Panc1 (cell line): ENCODE measurements around the gene ZNF407. TPM values are rescaled to one million over a fixed set of nuclear protein-coding genes. Genes with fewer than 3 reads are reported as not detected.
A peak's percentile ranks its signal among the peaks of the same experiment; 100 is the strongest.

Experiments used
- ATAC-seq: fragments of 200-7000 bp; cut with Tn5 transposase; 2 replicates; pipeline ENCODE4 v1.9.1; 2020; ENCODE audit warnings: mild to moderate bottlenecking, moderate library complexity
- BruUV-seq: library from RNA; stranded (reverse); fragments of 400-500 nt; replicated peaks from 2 replicates; lab custom pipeline; 2021; lab: Mats Ljungman, UMichigan
- CTCF ChIA-PET: fragments of 300-600 bp; sonication (Branson Sonifier 250); formaldehyde crosslinking; loops from one replicate; lab custom pipeline; 2022; ENCODE audit warnings: antibody characterized with exemption; lab: Charles Lee
- POLR2A ChIA-PET: fragments of 300-600 bp; sonication (Branson Sonifier 250); formaldehyde crosslinking; loops from one replicate; lab custom pipeline; 2022; ENCODE audit warnings: antibody characterized with exemption; lab: Charles Lee
- DNase-seq: peaks from one replicate; pipeline ENCODE4 v3.0.0-alpha.2; 2010; ENCODE audit warnings: low read depth, low spot score
- H3K27ac ChIP-seq: 2 replicates; pipeline ENCODE4 v1.5.1; 2011; ENCODE audit warnings: mild to moderate bottlenecking, low read length, inconsistent platforms
- H3K27me3 ChIP-seq: fragments of 200-500 bp; sonication (Bioruptor generic); 2 replicates; pipeline ENCODE4 v1.6.0; 2014; ENCODE audit warnings: low read length, inconsistent platforms; ENCODE audit not compliant: control insufficient read depth, insufficient read depth
- H3K36me3 ChIP-seq: fragments of 200-500 bp; sonication (Bioruptor generic); 2 replicates; pipeline ENCODE4 v1.5.1; 2014; ENCODE audit warnings: inconsistent platforms, mild to moderate bottlenecking, low read length, moderate library complexity; ENCODE audit not compliant: control insufficient read depth, insufficient read depth
- H3K4me1 ChIP-seq: 2 replicates; pipeline ENCODE4 v1.5.1; 2011; ENCODE audit warnings: inconsistent platforms, mild to moderate bottlenecking, low read length, moderate library complexity; ENCODE audit not compliant: control insufficient read depth, insufficient read depth
- H3K4me3 ChIP-seq, 2 experiments: 2 replicates each; pipeline ENCODE4 v1.5.1; 2011 to 2012; ENCODE audit warnings: low read depth in 2 of 2, low read length in 2 of 2, mild to moderate bottlenecking in 2 of 2, inconsistent platforms in 1 of 2, moderate library complexity in 1 of 2
- H3K9me3 ChIP-seq: fragments of 200-500 bp; sonication (Bioruptor generic); 2 replicates; pipeline ENCODE4 v1.5.1; 2014; ENCODE audit warnings: low read depth, mild to moderate bottlenecking, inconsistent platforms, low read length, moderate library complexity; ENCODE audit not compliant: control insufficient read depth, insufficient read depth
- CTCF ChIP-seq: fragments of 450-650 bp; IDR thresholded peaks from 2 replicates; pipeline ENCODE4 v1.5.1; 2017; ENCODE audit warnings: mild to moderate bottlenecking
- POLR2AphosphoS5 ChIP-seq: IDR thresholded peaks from 2 replicates; pipeline ENCODE4 v1.6.1; 2012; ENCODE audit warnings: mild to moderate bottlenecking, low read depth, low read length, moderate library complexity
- REST ChIP-seq, 2 experiments: IDR thresholded peaks; 2 replicates each; pipeline ENCODE4 v1.6.1; 2011 to 2012; ENCODE audit warnings: low read depth in 2 of 2, control low read depth in 1 of 2, low read length in 1 of 2, mild to moderate bottlenecking in 1 of 2, moderate library complexity in 1 of 2; ENCODE audit not compliant: insufficient read depth in 1 of 2
- SIN3A ChIP-seq: IDR thresholded peaks from 2 replicates; pipeline ENCODE4 v1.6.1; 2012; ENCODE audit warnings: low read depth, mild to moderate bottlenecking, low read length, moderate library complexity, borderline replicate concordance; ENCODE audit not compliant: insufficient read depth
- TCF7L2 ChIP-seq: IDR thresholded peaks from 2 replicates; pipeline ENCODE4 v1.6.1; 2011; ENCODE audit warnings: mild to moderate bottlenecking, low read depth, low read length, inconsistent platforms
- in situ Hi-C: cut with HindIII; loops from 2 replicates; pipeline ENCODE4 v1.10.0; 2016; ENCODE audit warnings: low sequenced_read_pairs, low pct_unique_long_range_greater_than_20kb
- intact Hi-C: fragments of 100-400 bp; cut with micrococcal nuclease; formaldehyde crosslinking; loops from one replicate; pipeline ENCODE4 v1.10.0; 2022; ENCODE audit not compliant: unreplicated experiment
- total RNA-seq: library from RNA; stranded (reverse); gene quantifications from one replicate; pipeline ENCODE4 v1.2.1, GENCODE V29; 2021; ENCODE audit not compliant: unreplicated experiment

ZNF407 gene
- total RNA-seq, 1 experiment from 2014 or later, result 16.8 TPM

- TF ChIP-seq REST (IDR thresholded peaks at IDR 0.05; ENCODE audit: insufficient read depth in 1 of 2, low read depth in 2 of 2, low read length in 1 of 2), result no peak
These were observed 348.3 kb downstream of the ZNF407 start (continued) for GRCh38 chr18:74945774-74946545.

- in situ Hi-C loops (no loop called here), intact Hi-C loops (no loop called here)
- TF ChIP-seq REST (IDR thresholded peaks at IDR 0.05; ENCODE audit: insufficient read depth in 1 of 2, low read depth in 2 of 2, low read length in 1 of 2) (no peak), POLR2AphosphoS5 (no peak), CTCF (no peak), SIN3A (no peak), TCF7L2 (no peak)
- ATAC-seq (no peak), DNase-seq (peak; percentile 28)
- H3K36me3 ChIP-seq, result no peaks in the 10 kb centered on the region
- POLR2A ChIA-PET, result no interaction called here
- H3K4me1 ChIP-seq, result peaks cover 63% of the 10 kb centered on the region
- CTCF ChIA-PET, result no interaction called here
- H3K27me3 ChIP-seq, result no peaks in the 10 kb centered on the region
- no peak overlapping the region for H3K4me3 ChIP-seq
- no TSS peak for BruUV-seq
- no peaks in the 10 kb centered on the region for H3K9me3 ChIP-seq
- H3K27ac ChIP-seq, result no peak overlapping the region
These were observed 349.1 kb downstream of the ZNF407 start for GRCh38 chr18:74946646-74947375.
